CD14-positive monocyte (primary cell): ENCODE results near the gene RBMS1. TPM values are rescaled to one million over a fixed set of nuclear protein-coding genes. Genes with fewer than 3 reads are reported as not detected.

Experiments used
- DNase-seq, 3 donors: peaks; one replicate each; pipeline ENCODE4 v3.0.0-alpha.2; 2011 to 2022
- H2AFZ ChIP-seq: 2 replicates; pipeline ENCODE4 v1.6.0; 2012; ENCODE audit warnings: mild to moderate bottlenecking, low read depth, low read length, inconsistent platforms; ENCODE audit not compliant: insufficient read depth, poor library complexity, severe bottlenecking
- H3K27ac ChIP-seq, 2 donors: 1 replicate in 1 of 2; 2 replicates in 1 of 2; pipeline ENCODE4 v1.5.1; 2012 to 2013; ENCODE audit warnings: low read length in 2 of 2, control low read depth in 1 of 2, inconsistent platforms in 1 of 2, low read depth in 1 of 2, mild to moderate bottlenecking in 1 of 2
- H3K27me3 ChIP-seq, 2 donors: one replicate each; pipeline versions ENCODE4 v1.6.0 to v1.6.1; 2011 to 2013; ENCODE audit warnings: low read length in 2 of 2; ENCODE audit not compliant: control insufficient read depth in 2 of 2, insufficient read depth in 2 of 2
- H3K36me3 ChIP-seq, 2 donors: replicated peaks in 1 of 2; 1 replicate in 1 of 2; 2 replicates in 1 of 2; pipeline versions ENCODE4 v1.5.1 to v1.6.1; 2012 to 2013; ENCODE audit warnings: low read length in 2 of 2, control low read depth in 1 of 2, inconsistent platforms in 1 of 2, mild to moderate bottlenecking in 1 of 2; ENCODE audit not compliant: insufficient read depth in 2 of 2, control insufficient read depth in 1 of 2
- H3K4me1 ChIP-seq, 2 donors: 1 replicate in 1 of 2; 2 replicates in 1 of 2; pipeline versions ENCODE4 v1.5.1 to v1.6.1; 2012 to 2013; ENCODE audit warnings: low read length in 2 of 2, control low read depth in 1 of 2, inconsistent platforms in 1 of 2, mild to moderate bottlenecking in 1 of 2, moderate library complexity in 1 of 2; ENCODE audit not compliant: insufficient read depth in 2 of 2, control insufficient read depth in 1 of 2
- H3K4me2 ChIP-seq: replicated peaks from 2 replicates; pipeline ENCODE3; 2012; ENCODE audit warnings: low read length, moderate library complexity, mild to moderate bottlenecking; ENCODE audit not compliant: poor library complexity, severe bottlenecking; ENCODE audit errors: extremely low read depth
- H3K4me3 ChIP-seq, 3 experiments: fragments of 200-600 bp in 1 of 3; sonication (generic) in 1 of 3; replicated peaks in 1 of 3; 1 replicate in 2 of 3; 2 replicates in 1 of 3; pipeline ENCODE4 v1.5.1; 2011 to 2013; ENCODE audit warnings: low read length in 3 of 3, mild to moderate bottlenecking in 3 of 3, control low read depth in 2 of 3, low read depth in 2 of 3, inconsistent platforms in 1 of 3, moderate library complexity in 1 of 3
- H3K79me2 ChIP-seq: 2 replicates; pipeline ENCODE4 v1.6.0; 2012; ENCODE audit warnings: mild to moderate bottlenecking, control low read depth, inconsistent platforms, low read length, moderate library complexity; ENCODE audit not compliant: insufficient read depth
- H3K9ac ChIP-seq: 2 replicates; pipeline ENCODE4 v1.6.0; 2017; ENCODE audit warnings: low read length, mild to moderate bottlenecking; ENCODE audit not compliant: insufficient read depth, poor library complexity, severe bottlenecking
- H3K9me3 ChIP-seq, 2 donors: replicated peaks in 1 of 2; 1 replicate in 1 of 2; 2 replicates in 1 of 2; pipeline versions ENCODE4 v1.5.1 to v1.6.1; 2012 to 2013; ENCODE audit warnings: low read length in 2 of 2, control low read depth in 1 of 2; ENCODE audit not compliant: control insufficient read depth in 1 of 2, insufficient read depth in 1 of 2
- H4K20me1 ChIP-seq: 2 replicates; pipeline ENCODE4 v1.6.0; 2012; ENCODE audit warnings: mild to moderate bottlenecking, low read length, control low read depth, moderate library complexity; ENCODE audit not compliant: insufficient read depth
- H3K27ac Mint-ChIP-seq, 7 donors: one replicate each; pipeline ENCODE4 v1.8.0; 2020; ENCODE audit warnings: mild to moderate bottlenecking in 7 of 7, mixed read lengths in 7 of 7, moderate library complexity in 6 of 7, inconsistent platforms in 2 of 7
- H3K27me3 Mint-ChIP-seq, 3 donors: one replicate each; pipeline ENCODE4 v1.8.0; 2021 to 2022; ENCODE audit warnings: low read depth in 3 of 3, mild to moderate bottlenecking in 3 of 3, mixed read lengths in 3 of 3, moderate library complexity in 3 of 3, inconsistent platforms in 1 of 3
- H3K36me3 Mint-ChIP-seq, 2 donors: one replicate each; pipeline ENCODE4 v1.8.0; 2020; ENCODE audit warnings: mixed read lengths in 2 of 2, inconsistent platforms in 1 of 2, mild to moderate bottlenecking in 1 of 2
- H3K4me1 Mint-ChIP-seq: one replicate; pipeline ENCODE4 v1.8.0; 2020; ENCODE audit warnings: mild to moderate bottlenecking, mixed read lengths
- H3K4me3 Mint-ChIP-seq, 2 donors: one replicate each; pipeline ENCODE4 v1.8.0; 2020; ENCODE audit warnings: mild to moderate bottlenecking in 2 of 2, mixed read lengths in 2 of 2, moderate library complexity in 1 of 2
- H3K9me3 Mint-ChIP-seq, 7 donors: one replicate each; pipeline ENCODE4 v1.8.0; 2020 to 2022; ENCODE audit warnings: mixed read lengths in 7 of 7, mild to moderate bottlenecking in 6 of 7, moderate library complexity in 6 of 7, inconsistent platforms in 2 of 7
- CTCF ChIP-seq: fragments of 200-600 bp; IDR thresholded peaks from one replicate; pipeline ENCODE4 v1.8.0; 2022; ENCODE audit warnings: antibody characterized with exemption, mild to moderate bottlenecking
- WGBS: methylation state at CpG from one replicate; pipeline ENCODE4 v1.1.5; 2013; ENCODE audit warnings: missing lambda C conversion rate; ENCODE audit not compliant: insufficient coverage; 5-methylcytosine and 5-hydroxymethylcytosine counted together
- intact Hi-C, 2 donors: fragments of 100-400 bp; cut with micrococcal nuclease; formaldehyde crosslinking; loops; one replicate each; pipeline versions ENCODE4 v1.15.0 to v1.15.1; 2023
- polyA plus RNA-seq, 3 donors: library from polyadenylated mRNA; depleted of rRNA in 1 of 3; unstranded in 2 of 3; stranded (reverse) in 1 of 3; fragments of 300-500 nt in 2 of 3; fragments of >200 nt in 1 of 3; fragmentation: Illumina TruSeq in 2 of 3; gene quantifications; 1 replicate in 2 of 3; 2 replicates in 1 of 3; pipeline ENCODE4 v1.2.3, GENCODE V29; 2012 to 2021

The RBMS1 gene
- polyA plus RNA-seq, 3 donors, result 88.2 to 91.2 (median 89.4) TPM

GRCh38 chr2:160267692-160268091 lies 225.9 kb downstream of the RBMS1 start:
- Histone ChIP-seq H3K4me3 (no peak overlapping the region), H3K27ac (no peak overlapping the region), H3K9me3 (no peaks in the 10 kb centered on the region), H3K4me1 (peaks cover 15 to 18% of the 10 kb centered on the region in 2 donors), H3K79me2 (no peaks in the 10 kb centered on the region), H3K4me2 (no peak overlapping the region), H3K9ac (no peak overlapping the region), H3K27me3 (no peaks in the 10 kb centered on the region), H4K20me1 (no peaks in the 10 kb centered on the region), H2AFZ (no peak overlapping the region), H3K36me3 (peaks cover 15 to 21% of the 10 kb centered on the region in 2 donors)
- DNase-seq, result no peak
- Mint-ChIP-seq H3K27me3 (peaks cover 0 to 4% (median 2%) of the 10 kb centered on the region in 3 donors), H3K9me3 (no peaks in the 10 kb centered on the region), H3K27ac (no peak overlapping the region), H3K4me3 (no peak overlapping the region), H3K36me3 (peaks cover 21% of the 10 kb centered on the region in 2 donors), H3K4me1 (peaks cover 23% of the 10 kb centered on the region)
- TF ChIP-seq CTCF, result no peak
- intact Hi-C loops, result no loop called here
- WGBS, result no CpG with 5 or more reads among the region's 1 CpG

- WGBS, result 100% methylated on average over 1 of the region's 4 CpGs
- Mint-ChIP-seq H3K4me3 (no peak overlapping the region), H3K27me3 (peaks cover 0 to 6% (median 2%) of the 10 kb centered on the region in 3 donors), H3K9me3 (no peaks in the 10 kb centered on the region), H3K36me3 (peaks cover 14 to 15% of the 10 kb centered on the region in 2 donors), H3K4me1 (peaks cover 23% of the 10 kb centered on the region), H3K27ac (no peak overlapping the region)
- H2AFZ ChIP-seq, result no peak overlapping the region
- H3K4me3 ChIP-seq, result no peak overlapping the region
- H3K9ac ChIP-seq, result no peak overlapping the region
- intact Hi-C loops, result no loop called here
- no peaks in the 10 kb centered on the region for H4K20me1 ChIP-seq
- no peaks in the 10 kb centered on the region for H3K79me2 ChIP-seq
- no peak for TF ChIP-seq CTCF
- no peak overlapping the region for H3K4me2 ChIP-seq
- no peak overlapping the region for H3K27ac ChIP-seq
- H3K4me1 ChIP-seq, result peaks cover 15 to 18% of the 10 kb centered on the region in 2 donors
- H3K27me3 ChIP-seq, result no peaks in the 10 kb centered on the region
- H3K36me3 ChIP-seq, result peaks cover 11 to 16% of the 10 kb centered on the region in 2 donors
- no peaks in the 10 kb centered on the region for H3K9me3 ChIP-seq
- DNase-seq, result no peak
These were observed 226.6 kb downstream of the RBMS1 start for GRCh38 chr2:160267022-160267421.
